ENCODE measurements around the gene ROPN1L.

DNA sequence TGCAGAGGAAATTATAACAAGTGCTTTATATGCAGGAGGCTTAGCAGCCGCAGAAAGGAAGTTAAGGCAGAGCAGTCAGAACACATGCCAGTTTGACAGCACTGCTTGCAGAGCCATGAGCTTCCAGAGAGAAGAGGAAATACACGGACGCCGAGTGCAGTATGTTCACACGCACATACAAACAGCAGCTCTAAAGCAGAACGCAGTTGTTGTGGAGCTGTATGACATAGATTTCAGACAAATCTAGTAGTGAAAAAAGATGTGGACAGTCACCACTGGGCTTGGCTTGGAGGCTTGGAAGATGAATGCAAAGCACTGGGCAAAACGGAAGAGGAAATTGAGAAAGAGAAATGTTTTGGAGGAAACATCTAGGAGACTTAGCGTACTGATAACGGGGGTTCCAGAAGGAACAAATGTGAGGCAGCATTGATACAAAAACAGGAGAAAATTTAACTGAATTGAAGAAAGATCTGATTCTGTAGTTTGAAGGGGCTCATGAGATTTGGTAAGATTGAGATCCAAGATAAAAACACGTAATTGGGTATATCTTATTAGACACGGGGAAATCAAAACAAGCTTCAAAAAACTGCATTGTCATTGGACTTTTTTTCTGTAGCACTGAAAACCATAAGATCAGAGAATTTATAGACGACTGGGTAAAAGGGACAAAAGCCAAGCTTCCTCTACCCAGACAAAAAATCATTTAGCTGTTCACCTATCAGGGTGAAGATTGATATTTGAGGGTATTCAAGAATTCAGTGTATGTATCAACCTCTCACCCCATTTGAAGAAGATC lies 19.6 kb upstream of the ROPN1L start:
- TF ChIP-seq CTCF (IDR thresholded peaks at IDR 0.05 in 2 of 3, conservative IDR thresholded peaks at IDR 0.05 in 1 of 3; ENCODE audit: borderline replicate concordance in 1 of 3, insufficient read depth in 1 of 3, low read depth in 2 of 3, low read length in 2 of 3) (no peak), SP1 (IDR thresholded peaks at IDR 0.05; ENCODE audit: low read depth) (no peak), POLR2A (IDR thresholded peaks at IDR 0.05; ENCODE audit: borderline replicate concordance, extremely low read depth, insufficient read depth, insufficient read length) (no peak), RAD21 (IDR thresholded peaks at IDR 0.05; ENCODE audit: low read depth) (no peak), POLR2AphosphoS5 (IDR thresholded peaks at IDR 0.05; ENCODE audit: low read depth, low read length) (no peak), EZH2 (IDR thresholded peaks at IDR 0.05) (no peak), SRF (IDR thresholded peaks at IDR 0.05; ENCODE audit: low read depth) (no peak), REST (IDR thresholded peaks at IDR 0.05; ENCODE audit: low read depth) (no peak), YY1 (IDR thresholded peaks at IDR 0.05; ENCODE audit: extremely low read depth, insufficient replicate concordance, low read depth, low read length) (no peak), EGR1 (IDR thresholded peaks at IDR 0.05; ENCODE audit: low read depth) (no peak), TCF7L2 (IDR thresholded peaks at IDR 0.05; ENCODE audit: borderline replicate concordance, extremely low read depth, insufficient read depth, insufficient read length) (no peak)
- TF ChIP-seq, protein P1, sequence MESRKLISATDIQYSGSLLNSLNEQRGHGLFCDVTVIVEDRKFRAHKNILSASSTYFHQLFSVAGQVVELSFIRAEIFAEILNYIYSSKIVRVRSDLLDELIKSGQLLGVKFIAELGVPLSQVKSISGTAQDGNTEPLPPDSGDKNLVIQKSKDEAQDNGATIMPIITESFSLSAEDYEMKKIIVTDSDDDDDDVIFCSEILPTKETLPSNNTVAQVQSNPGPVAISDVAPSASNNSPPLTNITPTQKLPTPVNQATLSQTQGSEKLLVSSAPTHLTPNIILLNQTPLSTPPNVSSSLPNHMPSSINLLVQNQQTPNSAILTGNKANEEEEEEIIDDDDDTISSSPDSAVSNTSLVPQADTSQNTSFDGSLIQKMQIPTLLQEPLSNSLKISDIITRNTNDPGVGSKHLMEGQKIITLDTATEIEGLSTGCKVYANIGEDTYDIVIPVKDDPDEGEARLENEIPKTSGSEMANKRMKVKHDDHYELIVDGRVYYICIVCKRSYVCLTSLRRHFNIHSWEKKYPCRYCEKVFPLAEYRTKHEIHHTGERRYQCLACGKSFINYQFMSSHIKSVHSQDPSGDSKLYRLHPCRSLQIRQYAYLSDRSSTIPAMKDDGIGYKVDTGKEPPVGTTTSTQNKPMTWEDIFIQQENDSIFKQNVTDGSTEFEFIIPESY (IDR thresholded peaks at IDR 0.05; ENCODE audit: extremely low read depth, insufficient replicate concordance, low read length) = no peak

All from HCT116 (cell line).